ENCODE data around the gene SLAMF1. TPM values are rescaled to one million over a fixed set of nuclear protein-coding genes. Genes with fewer than 3 reads are reported as not detected.

The SLAMF1 gene
- total RNA-seq, 6 experiments from 2014 or later = not detected

- H3K27ac Mint-ChIP-seq = no peak overlapping the region
- no peaks in the 10 kb centered on the region for H3K9me3 Mint-ChIP-seq
- no peak for TF ChIP-seq CTCF (IDR thresholded peaks at IDR 0.05)
- H3K36me3 Mint-ChIP-seq (ENCODE audit: low read depth) = no peaks in the 10 kb centered on the region
- H3K4me3 Mint-ChIP-seq = peak overlapping the region; percentile 54
- H3K4me1 Mint-ChIP-seq (ENCODE audit: low read depth) = peaks cover 33% of the 10 kb centered on the region
- peaks cover 2% of the 10 kb centered on the region for H3K27me3 Mint-ChIP-seq (ENCODE audit: insufficient read depth)
- DNase-seq = no peak
Observed at GRCh38 chr1:160637821-160638539, 8.9 kb downstream of the SLAMF1 start.

- TF ChIP-seq CTCF (IDR thresholded peaks at IDR 0.05) = no peak
- no peak overlapping the region; the same call in 1 of the 2 replicates for H3K4me3 Mint-ChIP-seq
- no peak overlapping the region for H3K27ac Mint-ChIP-seq
- H3K9me3 Mint-ChIP-seq = no peaks in the 10 kb centered on the region
- no peaks in the 10 kb centered on the region for H3K36me3 Mint-ChIP-seq (ENCODE audit: low read depth)
- H3K27me3 Mint-ChIP-seq (ENCODE audit: insufficient read depth) = peaks cover 2% of the 10 kb centered on the region
- peaks cover 33% of the 10 kb centered on the region for H3K4me1 Mint-ChIP-seq (ENCODE audit: low read depth)
- no peak for DNase-seq
Observed at GRCh38 chr1:160637065-160637464, 9.8 kb downstream of the SLAMF1 start.

GRCh38 chr1:160636547-160636946 lies 10.3 kb downstream of the SLAMF1 start:
- peaks cover 2% of the 10 kb centered on the region for H3K27me3 Mint-ChIP-seq (ENCODE audit: insufficient read depth)
- H3K4me3 Mint-ChIP-seq = no peak overlapping the region
- H3K36me3 Mint-ChIP-seq (ENCODE audit: low read depth) = no peaks in the 10 kb centered on the region
- DNase-seq = no peak
- TF ChIP-seq CTCF (IDR thresholded peaks at IDR 0.05) = no peak
- no peaks in the 10 kb centered on the region for H3K9me3 Mint-ChIP-seq
- H3K27ac Mint-ChIP-seq = no peak overlapping the region
- H3K4me1 Mint-ChIP-seq (ENCODE audit: low read depth) = peaks cover 33% of the 10 kb centered on the region

GRCh38 chr1:160636076-160636475 lies 10.8 kb downstream of the SLAMF1 start:
- no peaks in the 10 kb centered on the region for H3K36me3 Mint-ChIP-seq (ENCODE audit: low read depth)
- H3K27ac Mint-ChIP-seq = no peak overlapping the region
- peaks cover 33% of the 10 kb centered on the region for H3K4me1 Mint-ChIP-seq (ENCODE audit: low read depth)
- DNase-seq = no peak
- no peak overlapping the region for H3K4me3 Mint-ChIP-seq
- H3K27me3 Mint-ChIP-seq (ENCODE audit: insufficient read depth) = peaks cover 2% of the 10 kb centered on the region
- no peaks in the 10 kb centered on the region for H3K9me3 Mint-ChIP-seq
- no peak for TF ChIP-seq CTCF (IDR thresholded peaks at IDR 0.05)

- Mint-ChIP-seq H3K36me3 (ENCODE audit: low read depth) (no peaks in the 10 kb centered on the region), H3K4me3 (no peak overlapping the region), H3K27ac (no peak overlapping the region), H3K27me3 (ENCODE audit: insufficient read depth) (no peaks in the 10 kb centered on the region; the same call in none of the 2 replicates), H3K9me3 (no peaks in the 10 kb centered on the region), H3K4me1 (ENCODE audit: low read depth) (peaks cover 30% of the 10 kb centered on the region)
- TF ChIP-seq CTCF (IDR thresholded peaks at IDR 0.05) = no peak
- no peak for DNase-seq
Observed at GRCh38 chr1:160634543-160635491, 12.0 kb downstream of the SLAMF1 start.
